DND-41 (cell line): ENCODE measurements around the gene DNAJA2.

Source experiments
- ATAC-seq: fragments of 200-7000 bp; cut with Tn5 transposase; 3 replicates; pipeline ENCODE4 v1.9.1; 2021; ENCODE audit warnings: low read depth; ENCODE audit not compliant: insufficient read depth
- DNase-seq: peaks from one replicate; pipeline ENCODE4 v3.0.0-alpha.2; 2020
- H2AFZ ChIP-seq: 2 replicates; pipeline ENCODE4 v1.6.0; 2012; ENCODE audit warnings: low read depth, low read length
- H3K27ac ChIP-seq: 2 replicates; pipeline ENCODE4 v1.5.1; 2012; ENCODE audit warnings: low read length, inconsistent platforms
- H3K27me3 ChIP-seq: fragments of 200-600 bp; sonication (generic); 2 replicates; pipeline ENCODE4 v1.6.0; 2012; ENCODE audit warnings: low read length, mild to moderate bottlenecking, inconsistent platforms; ENCODE audit not compliant: insufficient read depth, poor library complexity
- H3K36me3 ChIP-seq: 2 replicates; pipeline ENCODE4 v1.5.1; 2012; ENCODE audit warnings: low read length, inconsistent platforms; ENCODE audit not compliant: insufficient read depth
- H3K4me1 ChIP-seq: 2 replicates; pipeline ENCODE4 v1.5.1; 2012; ENCODE audit warnings: mild to moderate bottlenecking, low read length; ENCODE audit not compliant: insufficient read depth
- H3K4me2 ChIP-seq: 2 replicates; pipeline ENCODE4 v1.6.0; 2012; ENCODE audit warnings: mild to moderate bottlenecking, moderate library complexity, low read length, inconsistent platforms; ENCODE audit not compliant: insufficient read depth
- H3K4me3 ChIP-seq, 2 experiments: fragments of 200-600 bp in 1 of 2; shearing (Covaris generic) in 1 of 2; 2 replicates each; pipeline ENCODE4 v1.5.1; 2012 to 2016; ENCODE audit warnings: inconsistent platforms in 2 of 2, low read length in 2 of 2, mild to moderate bottlenecking in 2 of 2, low read depth in 1 of 2, moderate library complexity in 1 of 2
- H3K79me2 ChIP-seq: 2 replicates; pipeline ENCODE4 v1.6.0; 2012; ENCODE audit warnings: low read length, inconsistent platforms; ENCODE audit not compliant: insufficient read depth
- H3K9ac ChIP-seq: 2 replicates; pipeline ENCODE4 v1.6.0; 2012; ENCODE audit warnings: low read depth, mild to moderate bottlenecking, inconsistent platforms, low read length, moderate library complexity
- H3K9me3 ChIP-seq: 2 replicates; pipeline ENCODE4 v1.5.1; 2012; ENCODE audit warnings: low read length, moderate library complexity, mild to moderate bottlenecking, inconsistent platforms; ENCODE audit not compliant: insufficient read depth, severe bottlenecking
- H4K20me1 ChIP-seq: 2 replicates; pipeline ENCODE4 v1.6.0; 2012; ENCODE audit warnings: low read length; ENCODE audit not compliant: insufficient read depth
- EZH2 ChIP-seq: IDR thresholded peaks from 3 replicates; pipeline ENCODE4 v1.6.1; 2012; ENCODE audit warnings: borderline replicate concordance, low read depth, mild to moderate bottlenecking, moderate library complexity, low read length, inconsistent platforms; ENCODE audit not compliant: severe bottlenecking
- TF ChIP-seq, protein P1 (sequence below): IDR thresholded peaks from 2 replicates; pipeline ENCODE4 v1.5.1; 2012; ENCODE audit warnings: borderline replicate concordance, low read length, moderate library complexity, mild to moderate bottlenecking; ENCODE audit not compliant: poor library complexity, severe bottlenecking; ENCODE audit errors: extremely low read depth

The DNAJA2 gene

DNA sequence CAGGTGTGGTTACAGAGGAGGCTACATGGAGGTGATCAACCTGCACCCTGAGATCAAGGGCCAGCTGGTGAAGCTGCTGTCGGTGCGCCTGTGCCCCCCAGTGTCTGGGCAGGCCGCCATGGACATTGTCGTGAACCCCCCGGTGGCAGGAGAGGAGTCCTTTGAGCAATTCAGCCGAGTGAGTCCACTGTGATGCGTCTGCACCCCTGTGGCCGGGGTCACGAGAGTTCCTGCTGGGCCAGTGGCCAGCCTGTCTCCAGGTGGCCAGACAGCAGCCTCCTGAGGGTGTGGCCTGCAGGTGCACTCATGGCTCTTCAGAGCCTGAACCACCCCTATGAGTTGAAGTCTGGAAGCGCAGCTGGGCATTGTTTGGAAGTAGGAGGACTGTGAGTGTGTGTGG, 51.2 kb downstream of the DNAJA2 start:
- H3K9me3 ChIP-seq: no peaks in the 10 kb centered on the region
- no peaks in the 10 kb centered on the region for H3K79me2 ChIP-seq
- no peaks in the 10 kb centered on the region for H4K20me1 ChIP-seq
- H3K4me1 ChIP-seq: no peaks in the 10 kb centered on the region
- DNase-seq: no peak
- H3K4me3 ChIP-seq: no peak overlapping the region
- ATAC-seq: no peak
- TF ChIP-seq, protein P1, sequence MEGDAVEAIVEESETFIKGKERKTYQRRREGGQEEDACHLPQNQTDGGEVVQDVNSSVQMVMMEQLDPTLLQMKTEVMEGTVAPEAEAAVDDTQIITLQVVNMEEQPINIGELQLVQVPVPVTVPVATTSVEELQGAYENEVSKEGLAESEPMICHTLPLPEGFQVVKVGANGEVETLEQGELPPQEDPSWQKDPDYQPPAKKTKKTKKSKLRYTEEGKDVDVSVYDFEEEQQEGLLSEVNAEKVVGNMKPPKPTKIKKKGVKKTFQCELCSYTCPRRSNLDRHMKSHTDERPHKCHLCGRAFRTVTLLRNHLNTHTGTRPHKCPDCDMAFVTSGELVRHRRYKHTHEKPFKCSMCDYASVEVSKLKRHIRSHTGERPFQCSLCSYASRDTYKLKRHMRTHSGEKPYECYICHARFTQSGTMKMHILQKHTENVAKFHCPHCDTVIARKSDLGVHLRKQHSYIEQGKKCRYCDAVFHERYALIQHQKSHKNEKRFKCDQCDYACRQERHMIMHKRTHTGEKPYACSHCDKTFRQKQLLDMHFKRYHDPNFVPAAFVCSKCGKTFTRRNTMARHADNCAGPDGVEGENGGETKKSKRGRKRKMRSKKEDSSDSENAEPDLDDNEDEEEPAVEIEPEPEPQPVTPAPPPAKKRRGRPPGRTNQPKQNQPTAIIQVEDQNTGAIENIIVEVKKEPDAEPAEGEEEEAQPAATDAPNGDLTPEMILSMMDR: no peak
- no peak for TF ChIP-seq EZH2
- no peaks in the 10 kb centered on the region for H3K36me3 ChIP-seq
- no peak overlapping the region for H3K27ac ChIP-seq
- H2AFZ ChIP-seq: no peak overlapping the region
- H3K4me2 ChIP-seq: no peak overlapping the region
- no peaks in the 10 kb centered on the region for H3K27me3 ChIP-seq
- H3K9ac ChIP-seq: no peak overlapping the region

DNA sequence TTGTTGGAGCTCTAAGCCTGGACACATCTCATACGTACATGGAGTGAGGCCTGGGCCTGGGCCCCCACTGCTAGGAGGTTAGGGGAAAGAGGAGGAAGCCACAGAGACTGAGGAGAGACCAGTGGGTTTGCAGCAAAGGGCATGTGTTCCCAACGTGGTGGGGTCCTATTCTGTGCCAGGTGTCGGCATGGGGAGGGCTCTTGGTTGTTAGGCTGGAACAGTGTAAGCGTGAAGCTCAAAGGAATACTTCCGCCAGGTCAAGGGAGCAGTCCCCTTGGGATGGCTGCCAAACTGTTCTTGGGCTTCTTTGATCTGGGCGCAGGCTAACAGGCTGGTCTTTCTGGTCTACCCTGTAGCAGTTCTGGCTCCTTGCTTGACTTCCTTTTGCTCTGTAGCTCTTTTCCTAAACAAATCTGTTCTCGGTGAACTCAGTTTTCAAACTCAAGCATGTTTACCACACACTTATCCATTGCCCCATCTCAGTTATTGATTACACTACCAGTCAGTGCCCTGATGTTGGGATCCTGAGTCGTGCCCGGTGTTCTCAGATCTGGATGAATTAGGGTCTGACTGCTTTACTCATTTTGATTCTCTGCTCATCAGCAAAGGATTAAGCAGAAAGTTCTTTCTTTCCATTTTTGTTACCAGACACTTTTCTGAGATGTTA, 52.9 kb downstream of the DNAJA2 start:
- H3K9ac ChIP-seq: no peak overlapping the region
- no peaks in the 10 kb centered on the region for H4K20me1 ChIP-seq
- TF ChIP-seq EZH2: no peak
- TF ChIP-seq, protein P1: no peak
- H3K4me3 ChIP-seq: no peak overlapping the region
- H3K4me2 ChIP-seq: no peak overlapping the region
- DNase-seq (no peak), ATAC-seq (no peak)
- no peaks in the 10 kb centered on the region for H3K79me2 ChIP-seq
- no peaks in the 10 kb centered on the region for H3K36me3 ChIP-seq
- H3K27ac ChIP-seq: no peak overlapping the region
- H3K27me3 ChIP-seq: no peaks in the 10 kb centered on the region
- no peak overlapping the region for H2AFZ ChIP-seq
- H3K4me1 ChIP-seq: no peaks in the 10 kb centered on the region
- no peaks in the 10 kb centered on the region for H3K9me3 ChIP-seq

DNA sequence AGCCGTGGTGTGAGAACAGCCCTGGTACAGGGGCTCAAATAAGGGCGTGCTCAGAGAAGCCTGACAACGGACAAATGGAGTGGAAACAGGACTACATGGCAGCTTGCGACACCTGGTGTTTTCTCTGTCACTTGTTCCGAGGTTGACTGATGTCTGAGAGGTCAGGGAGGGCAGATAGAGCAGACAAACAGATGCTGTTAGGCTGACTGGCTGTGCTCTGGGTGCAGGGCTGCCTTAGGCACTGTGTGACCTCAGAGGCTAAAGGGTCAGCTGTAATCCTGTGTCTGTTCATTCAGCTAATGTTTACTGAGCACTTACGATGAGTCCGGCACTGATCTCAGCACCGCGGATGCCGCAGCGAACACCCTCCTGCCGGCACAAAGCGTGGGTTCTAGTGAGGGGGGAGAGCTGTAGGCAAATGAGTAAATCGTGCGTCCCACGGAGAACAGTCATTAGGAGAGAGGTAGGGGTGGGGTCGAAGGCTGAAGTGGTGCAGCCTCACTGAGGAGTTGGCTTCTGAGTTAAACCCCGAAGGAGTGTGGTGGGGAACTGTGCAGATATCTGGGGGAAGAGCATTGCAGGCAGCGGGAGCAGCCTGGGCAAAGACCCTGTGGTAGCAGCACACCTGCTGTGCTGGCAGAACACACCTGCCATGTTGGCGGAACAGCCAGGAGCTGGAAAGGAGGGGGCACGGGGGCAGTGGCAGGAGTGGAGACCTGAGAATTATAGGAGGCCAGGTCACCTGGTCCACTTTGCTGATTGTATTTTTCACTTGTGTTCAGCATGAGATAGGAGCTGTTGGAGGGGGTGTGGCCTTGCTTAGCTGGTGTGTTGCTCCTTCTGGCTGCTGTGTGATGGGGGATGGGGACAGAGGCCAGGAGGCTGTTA, 54.3 kb downstream of the DNAJA2 start:
- H3K9ac ChIP-seq: no peak overlapping the region
- no peak overlapping the region for H3K4me2 ChIP-seq
- H3K36me3 ChIP-seq: no peaks in the 10 kb centered on the region
- TF ChIP-seq, protein P1: no peak
- no peak for TF ChIP-seq EZH2
- no peaks in the 10 kb centered on the region for H4K20me1 ChIP-seq
- DNase-seq (no peak), ATAC-seq (no peak; the same call in 2 of the 3 replicates)
- no peaks in the 10 kb centered on the region for H3K9me3 ChIP-seq
- H3K79me2 ChIP-seq: no peaks in the 10 kb centered on the region
- H3K4me3 ChIP-seq: no peak overlapping the region
- H3K4me1 ChIP-seq: no peaks in the 10 kb centered on the region
- no peak overlapping the region for H3K27ac ChIP-seq
- no peaks in the 10 kb centered on the region for H3K27me3 ChIP-seq
- H2AFZ ChIP-seq: no peak overlapping the region
